KMS-11 (cell line): Measurements from ENCODE around the gene FUBP1.

Source experiments
- H2AFZ ChIP-seq: fragments of 200-600 bp; sonication (generic); 2 replicates; pipeline ENCODE4 v1.6.1; 2016; ENCODE audit warnings: antibody characterized with exemption, mixed run types, low read depth
- H3K27ac ChIP-seq: fragments of 200-600 bp; sonication (generic); 2 replicates; pipeline ENCODE4 v1.6.1; 2016; ENCODE audit warnings: mild to moderate bottlenecking, mixed run types
- H3K27me3 ChIP-seq: fragments of 200-600 bp; sonication (generic); 2 replicates; pipeline ENCODE4 v1.6.1; 2017; ENCODE audit warnings: mild to moderate bottlenecking, low read depth, mixed run types, moderate library complexity; ENCODE audit not compliant: insufficient read depth
- H3K36me3 ChIP-seq: fragments of 200-600 bp; sonication (generic); 2 replicates; pipeline ENCODE4 v1.6.1; 2017; ENCODE audit warnings: mild to moderate bottlenecking, mixed run types; ENCODE audit not compliant: insufficient read depth
- H3K4me1 ChIP-seq: fragments of 200-600 bp; sonication (generic); 2 replicates; pipeline ENCODE4 v1.6.1; 2016; ENCODE audit warnings: mild to moderate bottlenecking, low read depth, mixed run types; ENCODE audit not compliant: poor library complexity, severe bottlenecking
- H3K4me2 ChIP-seq: fragments of 200-600 bp; sonication (generic); 2 replicates; pipeline ENCODE4 v1.7.0; 2016; ENCODE audit warnings: mild to moderate bottlenecking, mixed run types
- H3K4me3 ChIP-seq: fragments of 200-600 bp; sonication (generic); IDR thresholded peaks from 2 replicates; pipeline ENCODE4 v1.6.1; 2017; ENCODE audit warnings: low read depth, low read length, mixed read lengths; ENCODE audit not compliant: insufficient read depth
- H3K79me2 ChIP-seq: fragments of 200-600 bp; sonication (generic); 2 replicates; pipeline ENCODE4 v1.6.1; 2016; ENCODE audit warnings: low read depth, mixed run types; ENCODE audit not compliant: insufficient read depth
- H3K9ac ChIP-seq: fragments of 200-600 bp; sonication (generic); 2 replicates; pipeline ENCODE4 v1.6.1; 2016; ENCODE audit warnings: mild to moderate bottlenecking, mixed run types
- H4K20me1 ChIP-seq: fragments of 200-600 bp; sonication (generic); 2 replicates; pipeline ENCODE4 v1.6.1; 2016; ENCODE audit warnings: mild to moderate bottlenecking, mixed run types; ENCODE audit not compliant: insufficient read depth
- CTCF ChIP-seq: fragments of 200-600 bp; sonication (generic); conservative IDR thresholded peaks from 2 replicates; pipeline ENCODE4 v1.6.1; 2017; ENCODE audit warnings: low read depth, mild to moderate bottlenecking, antibody characterized with exemption, low read length, moderate library complexity, mixed read lengths

Gene FUBP1

DNA sequence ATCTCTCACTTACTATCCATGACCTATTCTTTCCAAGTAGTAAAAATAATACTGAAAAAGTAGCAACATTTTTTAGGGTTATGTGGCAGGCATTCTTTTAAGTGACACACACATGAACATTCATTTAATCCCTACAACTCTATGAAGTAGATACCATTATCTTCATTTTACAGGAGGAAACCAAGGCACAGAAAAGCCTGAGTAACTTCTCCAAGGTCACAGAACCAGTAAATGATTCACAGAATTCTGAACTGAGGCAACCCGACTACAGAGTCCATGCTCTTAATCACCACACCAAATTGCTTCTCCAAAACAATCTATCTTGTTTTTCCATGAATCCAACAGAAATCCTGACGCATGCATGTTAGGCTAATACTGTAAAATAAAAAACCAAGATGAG is 17.5 kb downstream of the FUBP1 start:
- Histone ChIP-seq H3K9ac (no peak overlapping the region), H3K36me3 (peaks cover 21% of the 10 kb centered on the region; the same call in 1 of the 2 replicates), H3K27me3 (no peaks in the 10 kb centered on the region), H3K4me3 (no peak overlapping the region), H4K20me1 (no peaks in the 10 kb centered on the region), H3K4me2 (no peak overlapping the region), H3K4me1 (no peaks in the 10 kb centered on the region), H3K27ac (no peak overlapping the region), H3K79me2 (peaks cover 16% of the 10 kb centered on the region; the same call in 1 of the 2 replicates), H2AFZ (no peak overlapping the region)
- TF ChIP-seq CTCF = no peak

GRCh38 chr1:77958850-77959249 is 20.0 kb downstream of the FUBP1 start:
- Histone ChIP-seq H3K27me3 (no peaks in the 10 kb centered on the region), H3K4me2 (no peak overlapping the region), H3K4me3 (no peak overlapping the region), H3K79me2 (peaks cover 12% of the 10 kb centered on the region; the same call in 1 of the 2 replicates), H3K9ac (no peak overlapping the region), H3K4me1 (no peaks in the 10 kb centered on the region), H3K36me3 (peaks cover 18% of the 10 kb centered on the region; the same call in 1 of the 2 replicates), H2AFZ (no peak overlapping the region), H3K27ac (no peak overlapping the region), H4K20me1 (no peaks in the 10 kb centered on the region)
- no peak for TF ChIP-seq CTCF

DNA sequence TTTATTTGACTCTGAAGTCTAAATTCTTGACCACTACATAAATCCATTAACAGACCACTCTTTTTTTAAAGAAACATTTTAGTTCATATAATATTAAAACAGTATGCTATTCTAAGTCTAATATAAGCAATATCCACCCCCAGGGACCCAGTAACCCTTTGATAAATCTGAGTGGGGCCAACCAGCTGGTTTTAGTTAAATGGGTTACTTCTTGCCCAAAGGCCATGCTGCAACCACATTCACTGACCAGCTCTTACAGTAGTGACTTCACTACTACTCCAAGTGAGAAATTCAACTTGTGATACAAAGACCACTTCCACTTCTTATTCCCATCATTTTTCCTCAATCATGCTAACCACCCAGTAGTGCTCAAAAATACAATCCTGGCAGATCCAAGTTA is 20.5 kb downstream of the FUBP1 start:
- Histone ChIP-seq H3K4me2 (no peak overlapping the region), H3K4me3 (no peak overlapping the region), H3K27ac (no peak overlapping the region), H3K36me3 (peaks cover 18% of the 10 kb centered on the region; the same call in 1 of the 2 replicates), H3K79me2 (peaks cover 12% of the 10 kb centered on the region; the same call in 1 of the 2 replicates), H3K4me1 (peaks cover under 1% of the 10 kb centered on the region), H3K27me3 (no peaks in the 10 kb centered on the region), H4K20me1 (no peaks in the 10 kb centered on the region), H3K9ac (no peak overlapping the region), H2AFZ (no peak overlapping the region)
- no peak for TF ChIP-seq CTCF

- H3K27me3 ChIP-seq = no peaks in the 10 kb centered on the region
- no peak overlapping the region for H3K4me3 ChIP-seq
- H3K36me3 ChIP-seq = 0 out of 2 replicates have a peak, but pooled peaks cover 8% of the 10 kb centered on the region
- H4K20me1 ChIP-seq = no peaks in the 10 kb centered on the region
- H3K27ac ChIP-seq = no peak overlapping the region
- peaks cover 5% of the 10 kb centered on the region; the same call in 1 of the 2 replicates for H3K79me2 ChIP-seq
- no peak overlapping the region for H3K4me2 ChIP-seq
- H3K9ac ChIP-seq = no peak overlapping the region
- TF ChIP-seq CTCF = no peak
- H3K4me1 ChIP-seq = peaks cover 20% of the 10 kb centered on the region
- no peak overlapping the region for H2AFZ ChIP-seq
Measured at GRCh38 chr1:77956464-77956863, 22.4 kb downstream of the FUBP1 start.
